22Rv1 (cell line): Measurements from ENCODE around the gene GJD3.

ENCODE experiments used
- ZFX ChIP-seq: fragments of 450-650 bp; IDR thresholded peaks from 2 replicates; pipeline ENCODE4 v1.6.1; 2017; ENCODE audit warnings: antibody characterized with exemption, borderline replicate concordance
- TF ChIP-seq, protein P1 (sequence below): fragments of 450-650 bp; IDR thresholded peaks from 2 replicates; pipeline ENCODE4 v1.5.1; 2017; ENCODE audit warnings: mild to moderate bottlenecking

DNA sequence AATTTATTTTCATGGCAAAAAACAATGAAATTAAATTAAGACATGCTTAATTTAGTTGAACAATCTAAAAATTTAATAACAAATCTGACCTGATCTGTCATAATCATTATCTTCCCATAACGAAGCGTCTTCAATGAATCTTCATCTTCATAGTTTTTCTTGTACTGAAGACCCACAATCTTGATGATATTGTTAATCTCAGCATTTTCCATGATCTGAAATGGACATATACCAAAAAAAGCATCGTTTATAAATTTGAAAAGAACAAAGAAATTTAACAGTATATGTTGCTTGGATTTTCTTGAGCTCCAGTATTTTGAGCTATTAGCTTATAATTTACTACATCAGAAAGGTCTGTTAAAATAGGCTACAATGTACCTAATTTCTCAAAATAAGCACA, 42.9 kb upstream of the GJD3 start:
- TF ChIP-seq, protein P1, sequence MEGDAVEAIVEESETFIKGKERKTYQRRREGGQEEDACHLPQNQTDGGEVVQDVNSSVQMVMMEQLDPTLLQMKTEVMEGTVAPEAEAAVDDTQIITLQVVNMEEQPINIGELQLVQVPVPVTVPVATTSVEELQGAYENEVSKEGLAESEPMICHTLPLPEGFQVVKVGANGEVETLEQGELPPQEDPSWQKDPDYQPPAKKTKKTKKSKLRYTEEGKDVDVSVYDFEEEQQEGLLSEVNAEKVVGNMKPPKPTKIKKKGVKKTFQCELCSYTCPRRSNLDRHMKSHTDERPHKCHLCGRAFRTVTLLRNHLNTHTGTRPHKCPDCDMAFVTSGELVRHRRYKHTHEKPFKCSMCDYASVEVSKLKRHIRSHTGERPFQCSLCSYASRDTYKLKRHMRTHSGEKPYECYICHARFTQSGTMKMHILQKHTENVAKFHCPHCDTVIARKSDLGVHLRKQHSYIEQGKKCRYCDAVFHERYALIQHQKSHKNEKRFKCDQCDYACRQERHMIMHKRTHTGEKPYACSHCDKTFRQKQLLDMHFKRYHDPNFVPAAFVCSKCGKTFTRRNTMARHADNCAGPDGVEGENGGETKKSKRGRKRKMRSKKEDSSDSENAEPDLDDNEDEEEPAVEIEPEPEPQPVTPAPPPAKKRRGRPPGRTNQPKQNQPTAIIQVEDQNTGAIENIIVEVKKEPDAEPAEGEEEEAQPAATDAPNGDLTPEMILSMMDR, result no peak
- no peak for TF ChIP-seq ZFX
